Astrocyte of the cerebellum (primary cell): ENCODE data around the gene GLYR1.

Source experiments
- DNase-seq: peaks from one replicate; pipeline ENCODE4 v3.0.0-alpha.2; 2011; ENCODE audit warnings: low read depth
- H3K4me3 ChIP-seq: 2 replicates; pipeline ENCODE4 v1.5.1; 2011; ENCODE audit warnings: mild to moderate bottlenecking, low read depth, low read length, moderate library complexity
- CTCF ChIP-seq: IDR thresholded peaks from 2 replicates; pipeline ENCODE4 v1.5.1; 2012; ENCODE audit warnings: low read length, low read depth, moderate library complexity, mild to moderate bottlenecking; ENCODE audit errors: missing control alignments
- in situ Hi-C: cut with HindIII; loops from 2 replicates; pipeline ENCODE4 v1.10.0; 2017; ENCODE audit warnings: low sequenced_read_pairs

Gene GLYR1

GRCh38 chr16:4796982-4797804 lies 49.9 kb downstream of the GLYR1 start:
- no peak for DNase-seq
- no peak for TF ChIP-seq CTCF
- in situ Hi-C loops, result no loop called here

GRCh38 chr16:4795828-4796572 lies 51.1 kb downstream of the GLYR1 start:
- in situ Hi-C loops, result no loop called here
- TF ChIP-seq CTCF, result no peak
- H3K4me3 ChIP-seq, result no peak overlapping the region
- DNase-seq, result no peak

More at GRCh38 chr16:4796982-4797804, 49.9 kb downstream of the GLYR1 start:
- no peak overlapping the region for H3K4me3 ChIP-seq

- H3K4me3 ChIP-seq, result no peak within 1 kb of the TSS
- in situ Hi-C loops, result no loop called here
- DNase-seq, result no peak
- TF ChIP-seq CTCF, result no peak
Measured at GRCh38 chr16:4795181-4795827, 51.8 kb downstream of the GLYR1 start, which contains the start of gene SMIM22. Gene SMIM22, plus strand, starts transcription at chr16:4795369. Its CDS starts 366 bp downstream, at chr16:4795735.

- no peak overlapping the region for H3K4me3 ChIP-seq
- no peak for DNase-seq
- TF ChIP-seq CTCF, result no peak
- in situ Hi-C loops, result no loop called here
Measured at GRCh38 chr16:4792951-4793513, 54.1 kb downstream of the GLYR1 start.

GRCh38 chr16:4790871-4791270 lies 56.2 kb downstream of the GLYR1 start:
- TF ChIP-seq CTCF, result no peak
- H3K4me3 ChIP-seq, result no peak overlapping the region
- DNase-seq, result no peak
- in situ Hi-C loops, result no loop called here

- DNase-seq, result no peak
- in situ Hi-C loops, result no loop called here
- H3K4me3 ChIP-seq, result no peak overlapping the region
- no peak for TF ChIP-seq CTCF
Measured at GRCh38 chr16:4790261-4790660, 56.8 kb downstream of the GLYR1 start.
